Peyer's patch (tissue), 4 donors: ENCODE results near the gene ECSIT.

Source experiments
- CTCF ChIP-seq, 6 experiments: fragments of 450-650 bp in 4 of 6; fragments of 200-600 bp in 2 of 6; sonication (generic) in 1 of 6; IDR thresholded peaks; one replicate each; pipeline ENCODE4 v1.5.1; 2017 to 2019; ENCODE audit warnings: antibody characterized with exemption in 6 of 6, mild to moderate bottlenecking in 3 of 6, moderate library complexity in 1 of 6
- POLR2A ChIP-seq, 2 donors: fragments of 450-650 bp; IDR thresholded peaks; one replicate each; pipeline ENCODE4 v1.5.1; 2017; ENCODE audit warnings: antibody characterized with exemption in 2 of 2, mild to moderate bottlenecking in 2 of 2, moderate library complexity in 2 of 2

GRCh38 chr19:11473725-11474124 is 55.2 kb downstream of the ECSIT start:
- TF ChIP-seq CTCF (IDR thresholded peaks at IDR 0.05) = no peak
- TF ChIP-seq POLR2A (IDR thresholded peaks at IDR 0.05) = no peak
